Left renal cortex interstitium (tissue), 4 donors: ENCODE results near the gene FOXP1. TPM values are rescaled to one million over a fixed set of nuclear protein-coding genes. Genes with fewer than 3 reads are reported as not detected.

ENCODE experiments used
- DNase-seq, 4 donors: peaks; one replicate each; pipeline ENCODE4 v3.0.0-alpha.2; 2013; ENCODE audit warnings: low read depth in 4 of 4, low spot score in 2 of 4, missing footprints in 1 of 4
- polyA plus RNA-seq, 4 donors: library from polyadenylated mRNA; unstranded; fragments of 120-200 nt; gene quantifications; one replicate each; pipeline ENCODE4 v1.2.1, GENCODE V29; 2013; ENCODE audit not compliant: insufficient read length in 4 of 4

Gene FOXP1
- polyA plus RNA-seq, 4 donors: 31.2 to 45.8 (median 38.9) TPM

GRCh38 chr3:70930066-70930465 is 653.5 kb downstream of the FOXP1 start:
- DNase-seq: no peak

- DNase-seq: no peak
Measured at GRCh38 chr3:70927239-70927638, 656.3 kb downstream of the FOXP1 start.

- no peak for DNase-seq
Measured at GRCh38 chr3:70926835-70927234, 656.7 kb downstream of the FOXP1 start.

GRCh38 chr3:70919661-70920060 is 663.9 kb downstream of the FOXP1 start:
- no peak for DNase-seq

- no peak for DNase-seq
Measured at GRCh38 chr3:70919091-70919490, 664.4 kb downstream of the FOXP1 start.

GRCh38 chr3:70916375-70917055 is 667.0 kb downstream of the FOXP1 start:
- no peak for DNase-seq

GRCh38 chr3:70914862-70915261 is 668.7 kb downstream of the FOXP1 start:
- no peak for DNase-seq

- DNase-seq: no peak
Measured at GRCh38 chr3:70911719-70912118, 671.8 kb downstream of the FOXP1 start.

GRCh38 chr3:70905491-70905890 is 678.0 kb downstream of the FOXP1 start:
- peak in 2 of 4 donors; percentile 38 to 62 for DNase-seq

Other genes with a start within 250 kb of the FOXP1 start
- gene EIF4E3, start 141.7 kb upstream of the FOXP1 start, polyA plus RNA-seq: 10 to 100 TPM; 10.4 to 13.2 (median 11.4) TPM
- gene GPR27, start 170.1 kb upstream of the FOXP1 start, polyA plus RNA-seq: 10 to 100 TPM in 2 of 4 donors, 1 to 10 TPM in 2; 7.5 to 10.1 (median 9.6) TPM
- gene PROK2, start 201.4 kb upstream of the FOXP1 start, polyA plus RNA-seq: under 1 TPM in 1 of 4 donors, not detected in 3; 0.17 TPM